ENCODE results near the gene SCAMP4. TPM values are rescaled to one million over a fixed set of nuclear protein-coding genes. Genes with fewer than 3 reads are reported as not detected.

Gene SCAMP4
- total RNA-seq, 1 experiment from 2014 or later, result 69.0 TPM

DNA sequence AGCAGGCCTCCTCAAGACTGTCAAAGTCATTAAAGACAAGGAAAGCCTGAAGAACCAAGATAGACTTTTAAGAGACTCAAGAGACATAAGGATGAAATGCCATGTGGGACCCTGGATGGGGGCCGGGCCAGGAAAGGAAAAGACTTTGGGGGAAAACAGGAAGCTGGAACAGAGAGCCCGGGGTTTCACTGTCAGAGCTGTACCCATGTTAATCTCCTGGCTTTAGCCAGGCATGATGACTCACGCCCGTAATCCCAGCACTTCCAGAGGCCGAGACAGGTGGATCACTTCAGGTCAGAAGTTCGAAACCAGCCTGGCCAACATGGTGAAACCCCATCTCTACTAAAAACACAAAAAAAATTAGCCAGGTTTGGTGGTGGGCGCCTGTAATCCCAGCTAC, 36.2 kb upstream of the SCAMP4 start:
- H2AFZ ChIP-seq (ENCODE audit: low read length), result no peak overlapping the region
- no peak overlapping the region for H3T11ph ChIP-seq (ENCODE audit: low read length)
- peaks cover 10% of the 10 kb centered on the region for H3K79me1 ChIP-seq (ENCODE audit: insufficient read depth, low read depth, low read length, poor library complexity, severe bottlenecking)
- H3K79me2 ChIP-seq (ENCODE audit: insufficient read depth, low read length), result no peaks in the 10 kb centered on the region
- peaks cover 0 to 9% (median 2%) of the 10 kb centered on the region in 3 experiments; a peak in 3 of 7 replicates for H3K36me3 Mint-ChIP-seq (ENCODE audit: insufficient read depth in 1 of 3, low read depth in 3 of 3)
- peaks cover 2 to 5% of the 10 kb centered on the region in 2 experiments for H3K4me1 Mint-ChIP-seq
- no peak overlapping the region for H2BK15ac ChIP-seq (ENCODE audit: low read depth, low read length)
- H3K9me3 Mint-ChIP-seq, result no peaks in the 10 kb centered on the region
- no peak overlapping the region for H2BK120ac ChIP-seq (ENCODE audit: low read depth, low read length, poor library complexity, severe bottlenecking)
- no peak overlapping the region for H3K9ac ChIP-seq (ENCODE audit: extremely low read depth, insufficient read length, low read length)
- H3K23me2 ChIP-seq (ENCODE audit: insufficient read length, low read depth, low read length, poor library complexity, severe bottlenecking), result peaks cover 4% of the 10 kb centered on the region
- no peak overlapping the region for H2BK5ac ChIP-seq (ENCODE audit: insufficient read length, low read length)
- H4K91ac ChIP-seq (ENCODE audit: insufficient read length, low read depth, low read length), result no peak overlapping the region
- no peak overlapping the region for H2BK12ac ChIP-seq (ENCODE audit: insufficient read length, low read depth, low read length)
- no peak overlapping the region; a peak in 1 of 7 replicates for H3K27ac Mint-ChIP-seq
- no peak overlapping the region for H2AK5ac ChIP-seq (ENCODE audit: insufficient read length, low read length)
- H3K4me2 ChIP-seq (ENCODE audit: insufficient read depth, insufficient read length, low read length), result no peak overlapping the region
- H3K4me1 ChIP-seq (ENCODE audit: insufficient read depth, low read length), result no peaks in the 10 kb centered on the region; the same call in 1 of the 2 replicates
- TF ChIP-seq, protein P1, sequence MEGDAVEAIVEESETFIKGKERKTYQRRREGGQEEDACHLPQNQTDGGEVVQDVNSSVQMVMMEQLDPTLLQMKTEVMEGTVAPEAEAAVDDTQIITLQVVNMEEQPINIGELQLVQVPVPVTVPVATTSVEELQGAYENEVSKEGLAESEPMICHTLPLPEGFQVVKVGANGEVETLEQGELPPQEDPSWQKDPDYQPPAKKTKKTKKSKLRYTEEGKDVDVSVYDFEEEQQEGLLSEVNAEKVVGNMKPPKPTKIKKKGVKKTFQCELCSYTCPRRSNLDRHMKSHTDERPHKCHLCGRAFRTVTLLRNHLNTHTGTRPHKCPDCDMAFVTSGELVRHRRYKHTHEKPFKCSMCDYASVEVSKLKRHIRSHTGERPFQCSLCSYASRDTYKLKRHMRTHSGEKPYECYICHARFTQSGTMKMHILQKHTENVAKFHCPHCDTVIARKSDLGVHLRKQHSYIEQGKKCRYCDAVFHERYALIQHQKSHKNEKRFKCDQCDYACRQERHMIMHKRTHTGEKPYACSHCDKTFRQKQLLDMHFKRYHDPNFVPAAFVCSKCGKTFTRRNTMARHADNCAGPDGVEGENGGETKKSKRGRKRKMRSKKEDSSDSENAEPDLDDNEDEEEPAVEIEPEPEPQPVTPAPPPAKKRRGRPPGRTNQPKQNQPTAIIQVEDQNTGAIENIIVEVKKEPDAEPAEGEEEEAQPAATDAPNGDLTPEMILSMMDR (conservative IDR thresholded peaks at IDR 0.05), result no peak
- no peaks in the 10 kb centered on the region for H3K27me3 ChIP-seq (ENCODE audit: insufficient read depth, low read length)
- H3K23ac ChIP-seq (ENCODE audit: insufficient read length, low read depth, low read length), result no peak overlapping the region
- H3K56ac ChIP-seq (ENCODE audit: insufficient read length, low read depth, low read length), result no peak overlapping the region
- H3K9me3 ChIP-seq (ENCODE audit: control insufficient read depth, low read depth, low read length), result no peaks in the 10 kb centered on the region
- H2BK20ac ChIP-seq (ENCODE audit: low read depth, low read length, poor library complexity, severe bottlenecking), result no peak overlapping the region
- H3K18ac ChIP-seq (ENCODE audit: insufficient read length, low read depth, low read length), result no peak overlapping the region
- peaks cover 3% of the 10 kb centered on the region for H4K20me1 ChIP-seq (ENCODE audit: control insufficient read depth, insufficient read depth, insufficient read length)
- no peak overlapping the region for H3K27ac ChIP-seq (ENCODE audit: insufficient read length, low read depth, low read length)
- DNase-seq, result no peak
- no peak overlapping the region for H4K5ac ChIP-seq (ENCODE audit: insufficient read length, low read depth, low read length)
- no peak overlapping the region for H3K14ac ChIP-seq (ENCODE audit: insufficient read depth, low read length)
- no peak overlapping the region for H3K4me3 Mint-ChIP-seq
- WGBS (ENCODE audit: extremely low coverage, insufficient read length, low lambda C conversion rate), result no CpG with 5 or more reads among the region's 7 CpGs
- no peak overlapping the region for H3K4ac ChIP-seq (ENCODE audit: low read depth, low read length)
- H4K8ac ChIP-seq (replicated peaks; ENCODE audit: insufficient read length, low read depth, low read length), result no peak overlapping the region
- H3K27me3 Mint-ChIP-seq (ENCODE audit: low read depth), result no peaks in the 10 kb centered on the region

All from H9 (cell line).